OCI-LY1 (cell line): ENCODE results near the gene GLP2R.

Experiments used
- CTCF ChIP-seq: fragments of 200-600 bp; sonication (generic), shearing (Covaris generic); IDR thresholded peaks from 2 replicates; pipeline ENCODE4 v1.5.1; 2017; ENCODE audit warnings: mild to moderate bottlenecking, antibody characterized with exemption, low read length, moderate library complexity, mixed read lengths
- EZH2 ChIP-seq: fragments of 200-600 bp; sonication (generic), shearing (Covaris generic); IDR thresholded peaks from 2 replicates; pipeline ENCODE4 v1.8.0; 2017; ENCODE audit warnings: borderline replicate concordance, mixed run types, mild to moderate bottlenecking, antibody characterized with exemption, low read length, moderate library complexity, mixed read lengths

GRCh38 chr17:9860851-9861250 is 35.1 kb downstream of the GLP2R start:
- TF ChIP-seq CTCF, result no peak
- TF ChIP-seq EZH2, result no peak
